HL-60/S4 treated with retinoic acid at 250 ng/mL for 4 days and 3 days (cell line): ENCODE data around the gene HPGDS.
"Not testable (repeated sequence)": the region's sequence is repeated elsewhere in the genome, so short reads cannot be mapped to it uniquely, and the experiment has no call there.

Source experiments
- in situ Hi-C: fragments of 300-500 bp; cut with MboI; formaldehyde crosslinking; loops from 2 replicates; pipeline ENCODE4 v1.7.0; 2022; ENCODE audit warnings: low sequenced_read_pairs

The HPGDS gene

DNA sequence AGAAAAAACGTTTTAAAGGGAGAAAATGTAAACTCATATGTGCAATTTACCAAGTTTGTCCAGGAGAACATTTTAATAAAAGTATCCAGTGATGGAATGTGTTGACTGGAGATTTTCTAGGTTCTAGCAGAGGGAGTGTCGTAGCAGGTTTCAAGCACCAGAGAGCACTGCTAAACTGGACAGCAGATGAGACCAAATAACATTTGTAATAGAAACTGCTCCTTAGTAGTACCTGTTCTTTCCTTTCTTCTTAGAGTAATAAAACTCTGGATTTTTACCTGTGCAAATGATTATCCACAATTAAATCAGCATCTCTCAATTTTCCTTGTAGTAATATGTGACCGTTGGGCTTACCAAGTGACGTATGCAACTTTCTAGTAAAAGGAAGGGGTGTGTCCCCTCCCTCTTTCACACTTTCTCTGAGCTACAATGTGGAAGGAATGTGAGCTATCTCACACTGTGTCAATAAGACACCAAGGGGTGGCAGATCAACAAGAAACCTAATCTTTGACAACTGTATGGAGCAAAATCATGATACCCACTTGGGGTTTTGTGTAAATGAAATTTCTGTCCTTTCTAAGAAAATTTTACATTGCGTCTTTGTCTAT is 9.5 kb downstream of the HPGDS start:
- in situ Hi-C loops, result no loop called here

DNA sequence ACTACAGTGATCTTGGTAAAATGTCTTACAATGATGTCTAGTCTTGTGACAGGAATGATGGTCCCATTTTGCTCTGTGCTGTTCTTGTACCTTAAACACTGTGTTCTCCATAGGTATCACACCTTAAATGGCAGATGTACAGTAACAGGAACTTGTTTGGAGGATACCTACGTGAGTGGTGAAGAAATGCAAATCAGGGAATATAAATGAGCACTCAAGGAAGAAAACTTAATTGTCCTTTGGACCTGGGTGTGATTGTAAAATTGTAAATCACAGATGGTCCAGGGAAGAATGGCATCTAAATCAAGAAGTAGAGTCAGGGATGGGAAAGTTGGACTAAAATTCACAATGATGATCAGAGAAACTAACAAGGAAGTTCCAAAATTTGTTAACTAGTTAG is 12.7 kb downstream of the HPGDS start:
- in situ Hi-C loops, result no loop called here

DNA sequence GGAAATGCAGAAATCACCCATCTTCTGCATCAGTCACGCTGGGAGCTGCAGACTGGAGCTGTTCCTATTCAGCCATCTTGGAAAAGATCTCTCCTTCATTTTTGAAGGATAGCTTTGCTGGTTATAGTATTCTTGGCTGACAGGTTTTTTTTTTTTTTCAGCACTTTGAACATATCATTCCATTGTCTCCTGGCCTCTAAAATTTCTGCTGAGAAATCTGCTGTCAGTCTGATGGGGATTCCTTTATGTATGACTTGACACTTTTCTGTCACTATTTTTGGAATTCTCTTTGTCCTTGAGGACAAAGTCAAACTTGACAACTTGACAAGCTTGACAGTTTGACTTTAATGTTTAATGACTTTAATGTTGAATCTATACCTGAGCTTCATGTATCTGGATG is 16.8 kb downstream of the HPGDS start:
- in situ Hi-C loops, result no loop called here

DNA sequence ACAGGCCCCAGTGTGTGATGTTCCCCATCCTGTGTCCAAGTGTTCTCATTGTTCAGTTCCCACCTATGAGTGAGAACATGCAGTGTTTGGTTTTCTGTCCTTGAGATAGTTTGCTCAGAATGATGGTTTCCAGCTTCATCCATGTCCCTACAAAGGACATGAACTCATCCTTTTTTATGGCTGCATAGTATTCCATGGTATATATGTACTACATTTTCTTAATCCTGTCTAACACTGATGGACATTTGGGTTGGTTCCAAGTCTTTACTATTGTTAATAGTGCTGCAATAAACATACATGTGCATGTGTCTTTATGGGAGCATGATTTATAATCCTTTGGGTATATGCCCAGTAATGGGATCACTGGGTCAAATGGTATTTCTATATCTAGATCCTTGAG is 22.7 kb downstream of the HPGDS start:
- in situ Hi-C loops, result not testable (repeated sequence)

DNA sequence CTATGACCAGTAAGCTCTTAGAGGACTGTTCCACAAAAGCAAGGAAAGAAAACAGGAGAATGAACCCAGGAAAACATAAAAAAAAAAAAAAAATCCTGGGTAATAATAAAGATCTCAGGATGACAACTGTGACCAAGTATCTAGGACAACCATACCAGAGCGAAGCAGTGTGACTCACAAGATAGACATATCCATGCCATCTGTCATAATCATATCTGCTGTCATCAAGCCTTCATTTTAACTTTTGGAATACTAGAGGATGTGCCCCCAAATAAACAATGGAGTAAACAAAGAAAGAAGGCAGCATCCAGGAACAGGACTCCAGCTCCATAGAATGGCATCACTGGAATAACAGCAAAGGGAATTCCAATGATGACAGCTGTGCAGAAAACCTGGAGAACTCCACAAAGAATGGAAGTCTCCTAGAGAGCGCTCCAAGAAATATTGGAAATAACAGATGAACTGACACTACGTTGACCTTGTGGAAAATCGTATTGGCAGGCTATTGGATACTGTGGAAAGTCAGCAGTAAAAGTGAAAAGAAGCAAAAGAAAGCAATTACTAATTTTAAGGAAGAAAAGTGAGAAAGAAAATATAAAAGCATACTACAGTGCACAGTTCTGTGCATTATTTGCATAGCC is 35.3 kb downstream of the HPGDS start:
- in situ Hi-C loops, result no loop called here

DNA sequence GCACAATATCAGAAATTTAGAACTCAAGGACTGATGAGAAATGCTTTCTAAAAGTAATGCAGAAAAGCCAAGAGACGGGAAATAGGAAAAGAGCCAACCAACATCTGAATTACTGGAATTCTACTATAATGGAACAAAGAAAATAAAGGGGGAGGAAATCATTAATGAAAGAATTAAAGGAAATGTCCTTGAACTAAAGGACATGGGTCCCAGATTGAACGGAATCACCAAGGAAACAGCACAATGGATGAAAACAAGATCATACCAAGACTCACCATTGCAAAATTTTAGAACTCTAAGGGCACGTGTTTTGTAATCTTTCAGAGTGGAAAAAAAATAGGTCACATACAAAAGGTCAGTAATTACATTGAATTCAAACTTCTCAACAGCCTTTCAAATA is 35.9 kb downstream of the HPGDS start:
- in situ Hi-C loops, result no loop called here

DNA sequence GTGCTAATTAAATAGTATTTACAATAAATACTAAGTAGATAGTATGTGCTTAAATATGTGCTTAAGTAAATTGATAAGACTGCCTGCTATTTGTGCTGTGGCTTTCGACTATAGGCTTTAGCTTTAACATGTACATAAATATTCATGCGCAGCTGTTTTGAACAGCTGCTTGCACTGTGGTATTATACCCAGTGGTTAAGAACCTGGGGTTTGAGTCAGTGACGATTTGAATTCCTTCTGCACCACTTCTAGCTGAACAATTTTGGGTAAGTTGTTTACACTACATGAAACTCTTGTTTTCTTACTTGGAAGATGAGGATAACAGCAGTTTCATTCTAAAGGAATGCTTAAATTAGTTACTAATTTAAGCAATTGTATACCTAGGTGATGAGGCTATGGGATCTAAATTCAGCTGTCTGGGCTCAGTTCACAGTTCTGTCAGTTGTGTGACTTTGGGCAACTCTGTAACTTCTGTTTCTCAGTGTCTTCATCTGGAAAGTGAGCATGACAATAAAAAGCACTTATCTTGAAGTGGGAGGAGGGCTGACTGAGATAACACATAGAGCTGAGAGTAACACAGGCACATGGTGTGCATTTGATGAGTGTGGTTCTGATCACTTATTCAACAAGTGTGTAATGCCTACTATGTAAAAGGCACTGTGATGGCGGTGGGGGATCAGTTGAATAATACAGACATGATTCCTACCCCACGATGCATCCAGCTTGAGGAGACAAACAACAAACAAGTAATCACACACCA is 37.0 kb downstream of the HPGDS start:
- in situ Hi-C loops, result no loop called here

DNA sequence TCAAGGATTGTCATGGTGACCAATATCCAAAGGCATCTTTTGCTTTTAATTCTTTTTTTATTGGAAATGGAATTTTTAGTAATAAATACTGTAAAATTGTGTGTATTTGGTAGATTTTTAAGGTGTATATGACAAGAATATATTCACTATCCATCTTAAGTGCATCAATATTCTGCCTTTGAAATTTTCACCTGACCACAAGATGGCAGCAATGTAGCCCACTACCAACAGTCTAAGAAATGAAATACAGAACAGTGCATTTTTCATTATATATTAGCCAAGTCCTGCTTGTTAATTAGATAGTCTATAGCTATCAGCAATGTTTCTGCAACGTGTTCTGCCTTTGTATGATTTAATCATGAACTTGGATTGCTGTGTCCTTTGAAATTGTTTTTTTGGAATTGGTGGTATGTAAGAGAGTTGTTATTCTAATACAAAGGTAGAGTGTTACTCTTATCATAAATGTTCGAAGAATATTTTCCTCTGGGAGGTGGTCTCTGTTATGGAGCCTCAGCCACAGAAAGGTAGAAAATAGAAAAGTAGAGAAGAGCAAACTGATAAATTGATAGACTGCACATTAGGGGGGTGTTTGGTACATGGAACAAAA is 38.2 kb downstream of the HPGDS start:
- in situ Hi-C loops, result no loop called here

DNA sequence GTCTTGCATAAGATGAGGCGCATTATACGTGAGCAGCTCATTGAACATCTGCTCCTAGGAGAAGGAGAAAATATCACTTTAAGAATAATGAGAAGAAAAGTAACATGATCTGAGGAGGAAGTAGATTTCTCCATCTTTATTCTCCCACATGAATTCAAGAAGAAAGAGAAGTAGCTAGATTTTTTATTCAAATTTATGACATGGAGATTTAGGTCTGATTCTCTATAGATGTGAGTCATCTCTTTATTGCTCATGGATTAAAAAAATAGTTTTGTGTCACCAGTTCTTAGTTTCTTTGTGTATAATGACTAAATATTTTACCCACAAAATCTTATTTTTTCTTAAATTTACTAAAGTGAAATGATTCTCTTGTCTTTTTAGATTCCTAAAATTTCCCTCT is 40.4 kb downstream of the HPGDS start:
- in situ Hi-C loops, result no loop called here

DNA sequence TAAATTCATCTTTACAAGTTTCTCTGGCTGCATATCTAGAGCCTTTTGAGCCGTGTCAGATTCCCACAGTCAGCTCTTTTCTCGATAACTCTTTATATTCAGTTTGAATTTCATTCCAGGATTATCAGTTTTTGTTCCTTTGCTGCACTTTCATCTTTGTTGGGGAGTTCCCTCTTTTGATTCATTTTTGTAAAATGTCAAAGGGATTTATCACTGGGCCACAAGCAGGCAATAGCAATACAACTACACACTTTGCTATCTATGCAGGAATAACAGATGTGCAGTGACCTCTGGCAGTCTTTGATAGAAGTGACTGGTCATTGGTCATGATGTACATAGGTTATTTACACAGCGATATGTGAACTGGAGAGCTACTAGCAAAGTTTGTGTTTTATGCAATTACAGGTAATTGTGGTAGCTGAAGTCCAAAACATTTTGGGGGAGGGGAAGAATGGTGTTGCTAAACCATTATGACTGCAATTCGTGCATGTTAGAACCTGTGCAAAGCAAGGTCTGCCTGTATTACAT is 43.8 kb downstream of the HPGDS start:
- in situ Hi-C loops, result no loop called here

DNA sequence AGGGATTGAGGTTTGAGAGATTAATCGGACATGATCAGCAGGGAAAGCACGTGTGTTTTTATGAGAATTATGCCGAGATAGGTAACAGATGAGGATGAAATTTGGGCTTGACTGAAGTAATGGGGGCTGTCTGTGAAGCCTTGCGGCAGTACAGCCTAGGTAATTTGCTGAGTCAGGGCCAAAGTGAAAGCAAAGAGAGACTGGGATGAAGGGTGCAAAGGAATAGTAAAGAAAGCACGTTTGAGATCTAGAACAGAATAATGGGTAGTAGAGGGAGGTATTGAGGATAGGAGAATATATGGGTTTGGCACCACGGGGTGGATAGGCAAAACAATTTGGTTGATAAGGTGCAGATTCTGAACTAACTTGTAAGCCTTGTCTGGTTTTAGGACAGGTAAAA is 47.2 kb downstream of the HPGDS start:
- in situ Hi-C loops, result not testable (repeated sequence)

DNA sequence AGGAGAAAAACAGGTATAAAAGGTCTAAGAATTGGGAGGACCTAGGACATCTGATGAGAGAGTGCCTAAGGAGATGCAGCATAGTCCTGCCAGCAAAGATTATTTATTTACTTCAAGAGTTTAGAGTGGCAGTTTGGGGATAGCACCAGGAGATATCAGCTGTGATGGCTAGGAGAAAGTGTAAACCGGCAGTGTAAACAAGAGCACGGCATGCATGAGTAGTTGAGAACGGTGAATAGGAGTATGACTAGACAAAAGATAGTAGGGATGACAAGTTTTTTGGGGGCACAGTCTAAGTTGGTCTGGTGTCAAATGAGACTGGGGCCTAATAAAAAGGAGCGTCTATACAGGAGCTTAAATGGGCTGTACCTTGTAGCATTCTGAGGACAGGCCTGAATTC is 48.7 kb downstream of the HPGDS start:
- in situ Hi-C loops, result not testable (repeated sequence)

DNA sequence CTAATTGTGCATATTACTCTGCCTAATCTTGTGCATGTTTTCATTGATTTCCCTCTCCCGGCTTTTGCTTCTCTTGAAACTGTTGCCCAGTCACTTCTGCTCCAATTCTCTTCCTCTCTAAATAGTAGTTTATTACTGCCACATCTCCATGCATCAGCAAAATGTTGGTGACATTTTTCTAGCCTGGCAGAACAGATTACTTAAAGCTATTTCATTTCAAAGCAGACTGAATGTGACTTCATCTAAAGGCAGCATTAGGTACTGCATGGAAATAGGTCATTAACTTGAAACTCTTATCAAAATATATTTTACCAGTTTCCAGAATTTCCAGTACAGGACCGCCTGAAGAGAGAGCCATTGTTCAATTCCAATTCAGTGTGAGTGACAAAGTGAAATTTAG is 52.4 kb downstream of the HPGDS start:
- in situ Hi-C loops, result no loop called here

DNA sequence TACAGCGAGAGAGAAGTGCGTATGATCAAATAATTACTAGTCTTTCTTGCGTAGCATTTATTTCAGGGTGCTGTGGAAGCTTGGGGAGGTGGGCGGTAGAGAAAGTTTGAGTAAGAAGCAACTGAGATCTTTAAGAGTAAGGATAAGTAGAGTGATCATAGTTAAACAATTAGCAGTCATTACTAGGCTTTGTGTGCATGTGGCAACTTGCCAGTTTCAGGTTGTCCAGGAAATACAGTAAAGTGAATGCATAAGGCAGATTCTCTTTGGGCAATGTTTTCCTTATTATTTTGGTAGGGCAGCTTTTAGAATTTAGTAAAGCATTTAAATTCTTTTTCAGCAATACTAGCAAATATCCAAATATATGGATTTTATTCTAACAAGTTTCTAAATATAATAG is 57.0 kb downstream of the HPGDS start:
- in situ Hi-C loops, result no loop called here

DNA sequence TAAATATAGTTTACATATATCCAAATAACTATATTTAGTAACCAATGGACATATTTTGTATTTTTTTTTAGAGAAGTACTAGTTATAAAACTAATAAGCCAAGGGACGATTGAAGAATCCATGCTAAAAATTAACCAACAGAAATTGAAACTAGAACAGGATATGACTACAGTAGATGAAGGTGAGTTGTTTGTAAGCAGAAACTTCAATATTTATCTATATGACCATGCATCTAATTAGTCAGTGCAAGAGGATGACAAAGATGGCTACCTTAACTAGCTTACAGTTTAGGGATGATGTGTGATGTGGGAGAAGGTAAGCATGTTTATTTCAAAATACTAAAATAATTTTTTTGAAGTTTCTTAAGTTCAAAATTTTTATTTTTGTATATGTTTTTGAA is 57.7 kb downstream of the HPGDS start:
- in situ Hi-C loops, result no loop called here

DNA sequence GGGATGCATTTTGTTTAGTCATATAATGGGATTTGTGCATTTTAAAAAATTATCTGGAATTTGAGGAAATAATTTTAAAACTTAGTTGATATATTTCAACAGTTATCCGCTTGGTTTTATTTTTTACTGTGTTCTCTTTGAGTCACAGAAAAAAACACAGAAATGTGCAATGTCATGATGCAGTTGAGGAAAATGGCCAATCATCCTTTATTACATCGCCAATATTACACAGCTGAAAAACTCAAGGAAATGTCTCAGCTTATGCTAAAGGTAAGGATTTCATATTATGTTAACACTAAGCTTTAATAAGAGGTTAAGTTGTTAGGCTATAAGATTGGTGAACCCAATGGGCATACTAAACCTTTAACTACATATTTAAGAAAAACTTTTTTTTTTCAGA is 63.9 kb downstream of the HPGDS start:
- in situ Hi-C loops, result no loop called here

DNA sequence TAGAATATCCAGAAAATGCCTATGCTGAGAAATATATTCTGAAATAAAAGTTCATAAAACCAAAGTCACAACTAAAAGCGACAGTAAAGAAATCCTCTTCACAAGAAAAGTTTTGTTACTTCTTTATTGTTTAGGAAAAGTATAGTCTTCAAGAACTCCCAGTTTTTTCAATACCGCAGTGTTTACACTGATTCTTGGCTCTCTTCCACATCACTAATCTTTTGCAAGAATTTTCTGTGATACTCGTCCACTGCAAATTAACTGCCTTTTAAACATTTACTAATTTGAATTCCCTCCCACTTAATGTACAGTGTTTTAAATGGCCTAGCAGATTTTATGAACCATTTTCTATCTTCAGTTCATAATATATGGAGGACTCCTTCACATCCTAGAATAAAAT is 65.1 kb downstream of the HPGDS start:
- in situ Hi-C loops, result no loop called here

DNA sequence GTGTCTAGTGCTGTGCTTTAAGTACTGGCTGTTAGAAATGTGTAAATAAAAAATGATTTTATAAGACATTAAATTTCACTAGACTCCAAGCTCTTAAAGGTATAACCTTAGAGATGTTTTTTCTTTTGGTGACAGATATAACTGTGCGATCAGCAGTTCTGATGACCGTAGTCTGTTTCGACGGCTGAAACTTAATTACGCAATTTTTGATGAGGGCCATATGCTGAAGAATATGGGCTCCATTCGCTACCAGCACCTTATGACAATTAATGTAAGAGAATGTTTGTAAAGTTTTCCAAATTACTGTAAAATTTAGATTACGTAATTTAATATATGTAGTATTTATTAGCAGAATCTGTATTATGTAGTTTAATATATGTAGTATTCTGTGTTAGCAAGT is 66.4 kb downstream of the HPGDS start:
- in situ Hi-C loops, result no loop called here

DNA sequence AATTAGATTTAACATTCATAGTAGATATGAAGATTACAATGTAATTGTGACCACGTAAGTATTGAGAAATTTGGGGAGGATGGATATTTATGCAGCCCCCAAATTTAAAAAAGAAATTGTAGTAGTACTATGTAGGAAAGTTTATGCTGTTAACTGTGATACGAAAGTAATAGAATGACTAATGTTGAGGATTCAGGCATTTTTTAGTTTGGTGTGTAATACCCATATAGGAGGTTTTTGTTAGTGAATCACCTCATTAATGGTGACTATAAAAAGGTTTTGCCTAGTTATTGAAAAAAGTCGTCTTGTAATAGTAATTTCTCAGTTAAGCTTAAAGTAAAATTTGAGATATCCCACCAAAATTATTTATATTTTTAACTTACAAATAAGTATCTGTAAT is 67.7 kb downstream of the HPGDS start:
- in situ Hi-C loops, result no loop called here

DNA sequence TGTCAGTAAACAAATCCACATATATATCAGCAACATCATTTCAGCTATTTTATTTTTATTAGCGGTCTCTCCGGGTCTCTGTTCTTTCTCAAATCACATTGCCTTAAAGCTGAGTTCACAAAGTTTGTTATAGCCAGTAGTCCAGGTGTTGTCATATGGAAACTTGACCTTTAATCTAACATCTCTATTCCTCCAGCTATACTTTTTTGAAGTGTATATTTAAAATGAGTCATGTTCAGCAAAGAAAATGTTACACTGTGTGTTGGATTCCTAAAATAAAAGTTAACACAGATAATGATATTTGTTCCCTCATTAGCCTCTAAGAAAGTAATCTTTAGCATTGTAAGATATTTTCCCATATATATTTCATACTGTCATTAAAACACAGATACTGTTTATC is 71.4 kb downstream of the HPGDS start:
- in situ Hi-C loops, result no loop called here

DNA sequence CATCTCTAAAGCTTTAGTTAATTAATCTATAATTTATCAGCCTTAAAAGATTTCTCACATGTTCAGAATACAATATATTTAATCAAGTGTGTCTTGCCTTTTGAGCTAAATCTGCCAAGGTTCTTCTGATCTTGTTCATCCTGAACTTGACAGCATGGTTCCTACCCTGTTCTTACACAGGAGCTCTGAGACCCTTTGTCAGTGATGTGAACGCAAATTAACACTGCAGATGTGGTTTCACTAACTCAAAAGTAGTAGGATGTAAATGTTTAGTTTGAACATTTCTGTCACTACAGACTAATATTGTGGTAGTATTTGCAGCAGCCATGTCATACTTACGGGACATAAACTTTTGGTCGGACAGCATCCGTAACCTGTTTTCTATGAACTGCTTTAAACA is 75.6 kb downstream of the HPGDS start:
- in situ Hi-C loops, result no loop called here
